Endothelial cell of umbilical vein (primary cell): ENCODE data around the gene P2RX2. TPM values are rescaled to one million over a fixed set of nuclear protein-coding genes. Genes with fewer than 3 reads are reported as not detected.

Source experiments
- BruUV-seq: library from RNA; stranded (reverse); fragments of 400-500 nt; replicated peaks from 2 replicates; lab custom pipeline; 2021; lab: Mats Ljungman, UMichigan
- CTCF ChIA-PET: fragments of 300-600, 350-600 bp; sonication (Branson Sonifier 250); formaldehyde crosslinking; loops from one replicate; lab custom pipeline; 2021; ENCODE audit warnings: antibody characterized with exemption, inconsistent platforms; lab: Charles Lee
- POLR2A ChIA-PET: fragments of 300-600, 350-600 bp; sonication (Branson Sonifier 250); formaldehyde crosslinking; loops from one replicate; lab custom pipeline; 2021; ENCODE audit warnings: antibody characterized with exemption, inconsistent platforms; lab: Charles Lee
- DNase-seq: peaks from one replicate; pipeline ENCODE4 v3.0.0-alpha.2; 2011; ENCODE audit warnings: low read depth, low spot score
- FAIRE-seq: peaks from 2 replicates; lab custom pipeline; 2011; peaks lifted over from hg19 to GRCh38; lab: Jason Lieb, UNC
- H2AFZ ChIP-seq: 2 replicates; pipeline ENCODE4 v1.6.0; 2012; ENCODE audit warnings: low read depth, low read length, control low read depth, inconsistent platforms
- H3K27ac ChIP-seq: 2 replicates; pipeline ENCODE4 v1.5.1; 2011; ENCODE audit warnings: low read depth, mild to moderate bottlenecking, control low read depth, low read length, moderate library complexity; ENCODE audit not compliant: insufficient read depth
- H3K27me3 ChIP-seq, 2 experiments: 2 replicates each; pipeline versions ENCODE4 v1.6.0 to v1.6.1; 2011; ENCODE audit warnings: low read length in 2 of 2, mixed read lengths in 1 of 2; ENCODE audit not compliant: control insufficient read depth in 2 of 2, insufficient read depth in 2 of 2
- H3K36me3 ChIP-seq, 2 experiments: 2 replicates in 1 of 2; 3 replicates in 1 of 2; pipeline ENCODE4 v1.5.1; 2011; ENCODE audit warnings: low read length in 2 of 2, mild to moderate bottlenecking in 1 of 2, moderate library complexity in 1 of 2; ENCODE audit not compliant: control insufficient read depth in 2 of 2, insufficient read depth in 2 of 2; ENCODE audit errors: extremely low read depth in 1 of 2
- H3K4me1 ChIP-seq: 3 replicates; pipeline ENCODE4 v1.5.1; 2011; ENCODE audit warnings: mild to moderate bottlenecking, low read length; ENCODE audit not compliant: control insufficient read depth, insufficient read depth; ENCODE audit errors: extremely low read depth
- H3K4me2 ChIP-seq: 2 replicates; pipeline ENCODE4 v1.6.1; 2011; ENCODE audit warnings: low read length, control low read depth, mixed read lengths; ENCODE audit not compliant: insufficient read depth
- H3K4me3 ChIP-seq, 3 experiments: fragments of 200-600 bp in 1 of 3; sonication (generic), shearing (Covaris generic) in 1 of 3; replicated peaks in 1 of 3; 2 replicates each; pipeline ENCODE4 v1.5.1; 2011 to 2016; ENCODE audit warnings: control low read depth in 3 of 3, low read length in 3 of 3, mild to moderate bottlenecking in 2 of 3, inconsistent platforms in 1 of 3, low read depth in 1 of 3, moderate library complexity in 1 of 3; ENCODE audit not compliant: insufficient read depth in 1 of 3
- H3K79me2 ChIP-seq: 2 replicates; pipeline ENCODE4 v1.6.0; 2012; ENCODE audit warnings: low read length, inconsistent platforms; ENCODE audit not compliant: control insufficient read depth, insufficient read depth
- H3K9ac ChIP-seq: replicated peaks from 2 replicates; pipeline ENCODE3; 2011; ENCODE audit warnings: low read length, control low read depth; ENCODE audit not compliant: insufficient read depth; ENCODE audit errors: extremely low read depth
- H3K9me1 ChIP-seq: replicated peaks from 3 replicates; pipeline ENCODE4 v1.6.0; 2011; ENCODE audit warnings: mild to moderate bottlenecking, low read length; ENCODE audit not compliant: control insufficient read depth, insufficient read depth; ENCODE audit errors: extremely low read depth
- H3K9me3 ChIP-seq: replicated peaks from 2 replicates; pipeline ENCODE4 v1.5.1; 2012; ENCODE audit warnings: low read length, inconsistent platforms; ENCODE audit not compliant: control insufficient read depth, insufficient read depth
- H4K20me1 ChIP-seq: replicated peaks from 2 replicates; pipeline ENCODE3; 2011; ENCODE audit warnings: mild to moderate bottlenecking, low read length; ENCODE audit not compliant: control insufficient read depth, insufficient read depth; ENCODE audit errors: extremely low read depth
- CTCF ChIP-seq, 2 donors: IDR thresholded peaks; 1 replicate in 1 of 2; 2 replicates in 1 of 2; pipeline ENCODE4 v1.5.1; 2011; ENCODE audit warnings: low read length in 2 of 2, mild to moderate bottlenecking in 2 of 2, moderate library complexity in 2 of 2, control low read depth in 1 of 2, inconsistent platforms in 1 of 2, low read depth in 1 of 2; ENCODE audit not compliant: insufficient read depth in 1 of 2; ENCODE audit errors: extremely low read depth in 1 of 2
- EZH2 ChIP-seq: IDR thresholded peaks from 2 replicates; pipeline ENCODE4 v1.6.1; 2012; ENCODE audit warnings: borderline replicate concordance, low read depth, mild to moderate bottlenecking, moderate library complexity, low read length, inconsistent platforms; ENCODE audit not compliant: severe bottlenecking
- FOS ChIP-seq: IDR thresholded peaks from 2 replicates; pipeline ENCODE4 v1.6.1; 2011; ENCODE audit warnings: mild to moderate bottlenecking, low read length, moderate library complexity, borderline replicate concordance; ENCODE audit not compliant: insufficient read depth
- GATA2 ChIP-seq: IDR thresholded peaks from 2 replicates; pipeline ENCODE4 v1.7.0; 2011; ENCODE audit warnings: low read depth, mild to moderate bottlenecking, moderate library complexity, mixed read lengths, low read length; ENCODE audit not compliant: insufficient read length, insufficient read depth
- JUN ChIP-seq: IDR thresholded peaks from 2 replicates; pipeline ENCODE4 v1.6.1; 2011; ENCODE audit warnings: borderline replicate concordance, low read depth; ENCODE audit not compliant: insufficient read length, insufficient read depth
- MAX ChIP-seq: IDR thresholded peaks from 2 replicates; pipeline ENCODE4 v1.6.1; 2011; ENCODE audit not compliant: insufficient read depth, insufficient read length
- MYC ChIP-seq: IDR thresholded peaks from one replicate; pipeline ENCODE4 v1.6.1; 2011; ENCODE audit warnings: mild to moderate bottlenecking, low read depth, low read length
- POLR2A ChIP-seq: IDR thresholded peaks from 2 replicates; pipeline ENCODE4 v1.6.1; 2012; ENCODE audit warnings: low read depth, mild to moderate bottlenecking, control low read depth, low read length
- POLR2AphosphoS5 ChIP-seq: IDR thresholded peaks from 2 replicates; pipeline ENCODE4 v1.6.1; 2012; ENCODE audit warnings: low read depth, mild to moderate bottlenecking, control low read depth, low read length, moderate library complexity; ENCODE audit not compliant: insufficient read depth
- dilution Hi-C: fragments of 300-500 bp; cut with MboI; formaldehyde crosslinking; loops from one replicate; pipeline ENCODE4 v1.15.0; 2019; ENCODE audit warnings: low sequenced_read_pairs; ENCODE audit not compliant: extremely low pct_ligation_motif_present
- intact Hi-C: fragments of 100-400 bp; cut with micrococcal nuclease; formaldehyde crosslinking; loops from one replicate; pipeline ENCODE4 v1.10.0; 2022
- polyA plus RNA-seq, 4 experiments: library from polyadenylated mRNA; depleted of rRNA in 3 of 4; stranded (reverse) in 3 of 4; unstranded in 1 of 4; fragments of >200 nt; gene quantifications; 2 replicates each; pipeline versions ENCODE4 v1.2.1 to v1.2.3, GENCODE V29; 2011 to 2012; ENCODE audit warnings: missing spikeins in 1 of 4
- total RNA-seq: library from RNA; stranded (reverse); gene quantifications from 2 replicates; pipeline ENCODE4 v1.2.3, GENCODE V29; 2021

Gene P2RX2
- total and polyA plus RNA-seq, 2 donors (not counting 3 experiments of a cell fraction or from before 2014, with no cell fraction given): not detected

- intact Hi-C loops (no loop called here), dilution Hi-C loops (no loop called here)
- TF ChIP-seq POLR2A: no peak
- no peak for TF ChIP-seq MYC
- no peak for TF ChIP-seq POLR2AphosphoS5
- TF ChIP-seq GATA2: no peak
- no peak for DNase-seq
- no peak overlapping the region for H3K4me2 ChIP-seq
- no peaks in the 10 kb centered on the region for H3K36me3 ChIP-seq
- ChIA-PET POLR2A (no interaction called here), CTCF (interaction anchor here (1.2 kb wide), 1 partner anchor 27 kb away, joined by 5 read pairs; no protein-coding TSS in a partner anchor)
- peaks cover 0 to under 1% of the 10 kb centered on the region in 2 experiments for H3K27me3 ChIP-seq
- H3K4me3 ChIP-seq: no peak overlapping the region
- H2AFZ ChIP-seq: no peak overlapping the region
- no peaks in the 10 kb centered on the region for H3K9me3 ChIP-seq
- no peak overlapping the region for H3K27ac ChIP-seq
- H3K79me2 ChIP-seq: no peaks in the 10 kb centered on the region
- no peak for FAIRE-seq
- no peaks in the 10 kb centered on the region for H3K9me1 ChIP-seq
- no peaks in the 10 kb centered on the region for H4K20me1 ChIP-seq
- H3K4me1 ChIP-seq: no peaks in the 10 kb centered on the region
- BruUV-seq: no TSS peak
- no peak overlapping the region for H3K9ac ChIP-seq
These were observed 30.8 kb upstream of the P2RX2 start for GRCh38 chr12:132587781-132588180.

- Histone ChIP-seq H2AFZ (no peak overlapping the region), H4K20me1 (no peaks in the 10 kb centered on the region), H3K79me2 (no peaks in the 10 kb centered on the region), H3K9me3 (no peaks in the 10 kb centered on the region), H3K4me2 (no peak overlapping the region), H3K4me1 (no peaks in the 10 kb centered on the region), H3K9me1 (no peaks in the 10 kb centered on the region), H3K27ac (no peak overlapping the region), H3K4me3 (no peak overlapping the region), H3K9ac (no peak overlapping the region), H3K36me3 (no peaks in the 10 kb centered on the region), H3K27me3 (no peaks in the 10 kb centered on the region)
- no peak for FAIRE-seq
- TF ChIP-seq MAX: no peak
- TF ChIP-seq FOS: no peak
- TF ChIP-seq GATA2: no peak
- no peak for TF ChIP-seq MYC
- no peak for TF ChIP-seq POLR2AphosphoS5
- TF ChIP-seq EZH2: no peak
- no peak for TF ChIP-seq CTCF (IDR thresholded peaks at IDR 0.05; ENCODE audit: extremely low read depth in 1 of 2, insufficient read depth in 1 of 2, low read depth in 1 of 2, low read length in 2 of 2)
- TF ChIP-seq POLR2A: no peak
- TF ChIP-seq JUN: no peak
- intact Hi-C loops (no loop called here), dilution Hi-C loops (no loop called here)
- ChIA-PET POLR2A (no interaction called here), CTCF (no interaction called here)
- BruUV-seq: no TSS peak
- DNase-seq: no peak
These were observed 30.3 kb upstream of the P2RX2 start for GRCh38 chr12:132588319-132588718.
